Activated CD8-positive, alpha-beta T cell treated with anti-CD3 and anti-CD28 coated beads for 36 hours (primary cell): Measurements from ENCODE around the gene LRRC4C. TPM values are rescaled to one million over a fixed set of nuclear protein-coding genes. Genes with fewer than 3 reads are reported as not detected.

Experiments used
- ATAC-seq: fragments of 200-7000 bp; cut with Tn5 transposase; one replicate; pipeline ENCODE4 v1.10.0; 2021; ENCODE audit warnings: mild to moderate bottlenecking, moderate library complexity
- CTCF ChIA-PET: fragments of 350-600 bp; sonication (Branson Sonifier 250); formaldehyde crosslinking; loops from one replicate; lab custom pipeline; 2021; ENCODE audit warnings: antibody characterized with exemption; lab: Charles Lee
- POLR2A ChIA-PET: fragments of 350-600 bp; sonication (Branson Sonifier 250); formaldehyde crosslinking; loops from one replicate; lab custom pipeline; 2021; ENCODE audit warnings: antibody characterized with exemption; lab: Charles Lee
- DNase-seq: peaks from one replicate; pipeline ENCODE4 v3.0.0-alpha.2; 2020
- H3K27ac Mint-ChIP-seq: one replicate; pipeline ENCODE4 v1.8.0; 2021; ENCODE audit warnings: mild to moderate bottlenecking, mixed read lengths
- H3K27me3 Mint-ChIP-seq: one replicate; pipeline ENCODE4 v1.8.0; 2021; ENCODE audit warnings: mixed read lengths
- H3K36me3 Mint-ChIP-seq: one replicate; pipeline ENCODE4 v1.8.0; 2021; ENCODE audit warnings: low read depth, mixed read lengths
- H3K4me1 Mint-ChIP-seq: one replicate; pipeline ENCODE4 v1.8.0; 2021; ENCODE audit warnings: low read depth, mixed read lengths
- H3K4me3 Mint-ChIP-seq: one replicate; pipeline ENCODE4 v1.8.0; 2021; ENCODE audit warnings: mild to moderate bottlenecking, moderate library complexity, mixed read lengths
- H3K9me3 Mint-ChIP-seq: one replicate; pipeline ENCODE4 v1.8.0; 2021; ENCODE audit warnings: mixed read lengths
- intact Hi-C: fragments of 100-400 bp; cut with micrococcal nuclease; formaldehyde crosslinking; loops from one replicate; pipeline ENCODE4 v1.10.0; 2022
- total RNA-seq, 2 experiments: library from RNA; stranded (reverse); gene quantifications; one replicate each; pipeline ENCODE4 v1.2.3, GENCODE V29; 2021
- TF ChIP-seq, protein P1 (sequence below): fragments of 200-600 bp; IDR thresholded peaks from one replicate; pipeline ENCODE4 v1.8.0; 2022; ENCODE audit warnings: antibody characterized with exemption, mild to moderate bottlenecking

LRRC4C gene
- total RNA-seq, 2 experiments from 2014 or later: not detected

DNA sequence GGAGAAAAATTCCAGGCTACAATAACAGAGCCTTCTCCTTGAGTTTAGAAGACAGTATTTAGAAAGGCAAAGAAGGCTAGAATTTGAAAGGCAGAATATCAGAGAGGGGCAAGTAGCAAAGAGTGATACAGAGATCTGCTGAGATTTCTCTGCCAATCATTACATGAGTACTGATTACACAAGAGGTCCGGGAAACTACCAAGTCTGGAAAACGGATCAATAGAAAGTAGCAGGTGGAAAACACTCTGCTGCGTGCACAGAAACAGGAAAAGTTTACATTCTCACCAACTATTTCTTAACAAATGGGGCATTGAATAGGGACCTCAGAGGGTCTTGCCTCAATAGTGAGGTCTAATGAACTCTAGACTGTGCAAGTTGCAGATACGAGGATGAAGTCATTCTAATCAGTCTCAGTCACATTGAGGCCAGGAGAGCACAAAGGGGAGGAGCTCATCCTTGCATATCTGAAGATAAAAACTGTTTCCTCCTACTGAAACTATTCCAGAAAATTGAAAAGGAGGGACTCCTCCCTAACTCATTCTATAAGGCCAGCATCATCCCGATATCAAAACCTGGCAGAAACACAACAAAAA lies 1099.2 kb downstream of the LRRC4C start:
- TF ChIP-seq, protein P1, sequence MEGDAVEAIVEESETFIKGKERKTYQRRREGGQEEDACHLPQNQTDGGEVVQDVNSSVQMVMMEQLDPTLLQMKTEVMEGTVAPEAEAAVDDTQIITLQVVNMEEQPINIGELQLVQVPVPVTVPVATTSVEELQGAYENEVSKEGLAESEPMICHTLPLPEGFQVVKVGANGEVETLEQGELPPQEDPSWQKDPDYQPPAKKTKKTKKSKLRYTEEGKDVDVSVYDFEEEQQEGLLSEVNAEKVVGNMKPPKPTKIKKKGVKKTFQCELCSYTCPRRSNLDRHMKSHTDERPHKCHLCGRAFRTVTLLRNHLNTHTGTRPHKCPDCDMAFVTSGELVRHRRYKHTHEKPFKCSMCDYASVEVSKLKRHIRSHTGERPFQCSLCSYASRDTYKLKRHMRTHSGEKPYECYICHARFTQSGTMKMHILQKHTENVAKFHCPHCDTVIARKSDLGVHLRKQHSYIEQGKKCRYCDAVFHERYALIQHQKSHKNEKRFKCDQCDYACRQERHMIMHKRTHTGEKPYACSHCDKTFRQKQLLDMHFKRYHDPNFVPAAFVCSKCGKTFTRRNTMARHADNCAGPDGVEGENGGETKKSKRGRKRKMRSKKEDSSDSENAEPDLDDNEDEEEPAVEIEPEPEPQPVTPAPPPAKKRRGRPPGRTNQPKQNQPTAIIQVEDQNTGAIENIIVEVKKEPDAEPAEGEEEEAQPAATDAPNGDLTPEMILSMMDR: no peak
- POLR2A ChIA-PET: no interaction called here
- ATAC-seq: no peak
- Mint-ChIP-seq H3K4me1 (no peaks in the 10 kb centered on the region), H3K27me3 (no peaks in the 10 kb centered on the region), H3K9me3 (peaks cover 19% of the 10 kb centered on the region), H3K27ac (no peak overlapping the region), H3K36me3 (no peaks in the 10 kb centered on the region), H3K4me3 (no peak overlapping the region)
- no peak for DNase-seq
- CTCF ChIA-PET: no interaction called here
- intact Hi-C loops: no loop called here

DNA sequence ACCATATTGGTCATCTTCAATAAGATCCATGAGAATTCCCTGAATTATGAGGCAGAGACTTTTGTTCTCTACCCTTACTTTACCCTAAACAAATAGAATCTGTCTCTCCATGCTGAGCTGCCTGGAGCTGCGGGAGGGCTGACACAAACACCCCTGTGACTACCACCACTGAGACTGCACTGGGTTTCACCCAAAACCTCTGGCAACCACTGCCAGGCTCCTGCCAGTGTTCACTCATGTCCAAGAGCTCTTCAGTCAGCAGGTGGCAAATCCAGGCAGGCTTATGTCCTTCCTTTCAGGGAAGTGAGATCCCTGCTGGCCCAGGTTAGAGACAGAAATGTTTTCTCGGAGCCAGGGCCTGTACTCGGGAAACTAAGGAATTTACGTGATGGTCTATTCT lies 1105.3 kb downstream of the LRRC4C start:
- H3K27ac Mint-ChIP-seq: no peak overlapping the region
- DNase-seq (no peak), ATAC-seq (no peak)
- H3K4me1 Mint-ChIP-seq: no peaks in the 10 kb centered on the region
- no peaks in the 10 kb centered on the region for H3K36me3 Mint-ChIP-seq
- peaks cover 10% of the 10 kb centered on the region for H3K9me3 Mint-ChIP-seq
- POLR2A ChIA-PET: no interaction called here
- H3K4me3 Mint-ChIP-seq: no peak overlapping the region
- intact Hi-C loops: no loop called here
- TF ChIP-seq, protein P1: no peak
- no peaks in the 10 kb centered on the region for H3K27me3 Mint-ChIP-seq
- CTCF ChIA-PET: no interaction called here

DNA sequence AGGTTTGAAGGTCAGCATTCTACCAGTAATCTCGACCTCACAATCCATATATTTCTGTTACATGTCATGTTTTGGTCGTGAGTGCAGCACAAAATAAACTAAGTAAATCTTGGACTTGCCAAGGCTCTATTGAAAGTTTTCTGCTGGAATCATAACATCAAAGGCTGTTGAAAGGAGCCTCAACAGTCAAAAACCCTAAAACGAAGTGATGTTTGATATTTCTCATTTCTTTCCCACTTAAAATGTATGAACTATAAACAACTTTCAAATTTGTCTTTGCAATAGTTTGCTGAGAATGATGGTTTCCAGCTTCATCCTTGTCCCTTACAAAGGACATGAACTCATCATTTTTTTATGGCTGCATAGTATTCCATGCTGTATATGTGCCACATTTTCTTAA lies 1118.5 kb downstream of the LRRC4C start:
- POLR2A ChIA-PET: no interaction called here
- DNase-seq (no peak), ATAC-seq (no peak)
- Mint-ChIP-seq H3K9me3 (peaks cover 18% of the 10 kb centered on the region), H3K4me1 (no peaks in the 10 kb centered on the region), H3K36me3 (no peaks in the 10 kb centered on the region), H3K27ac (no peak overlapping the region), H3K4me3 (no peak overlapping the region), H3K27me3 (no peaks in the 10 kb centered on the region)
- TF ChIP-seq, protein P1: no peak
- intact Hi-C loops: no loop called here
- CTCF ChIA-PET: no interaction called here

DNA sequence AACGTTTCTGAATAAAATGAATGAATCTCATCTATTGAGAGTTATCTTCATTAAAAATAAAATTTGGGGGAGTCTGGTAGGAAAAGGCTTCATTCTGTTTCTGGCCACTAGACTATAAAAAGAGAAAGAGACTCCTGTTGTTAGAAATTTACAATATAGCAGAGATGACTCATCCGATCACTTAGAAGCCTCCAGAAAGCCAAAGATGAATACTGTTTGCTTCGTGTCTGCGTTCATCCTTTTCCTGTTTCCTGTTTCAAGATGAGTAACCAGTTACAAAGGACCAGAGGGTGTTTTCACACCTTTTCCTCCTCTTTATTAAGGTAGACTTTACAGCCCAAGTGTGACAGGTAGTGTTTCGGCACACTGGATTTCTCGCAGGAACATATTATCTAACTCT lies 1120.7 kb downstream of the LRRC4C start:
- intact Hi-C loops: no loop called here
- no peak for DNase-seq
- ATAC-seq: no peak
- H3K27me3 Mint-ChIP-seq: no peaks in the 10 kb centered on the region
- H3K9me3 Mint-ChIP-seq: peaks cover 10% of the 10 kb centered on the region
- ChIA-PET CTCF (no interaction called here), POLR2A (no interaction called here)
- TF ChIP-seq, protein P1: no peak
- no peaks in the 10 kb centered on the region for H3K36me3 Mint-ChIP-seq
- no peak overlapping the region for H3K27ac Mint-ChIP-seq
- H3K4me3 Mint-ChIP-seq: no peak overlapping the region
- H3K4me1 Mint-ChIP-seq: no peaks in the 10 kb centered on the region

DNA sequence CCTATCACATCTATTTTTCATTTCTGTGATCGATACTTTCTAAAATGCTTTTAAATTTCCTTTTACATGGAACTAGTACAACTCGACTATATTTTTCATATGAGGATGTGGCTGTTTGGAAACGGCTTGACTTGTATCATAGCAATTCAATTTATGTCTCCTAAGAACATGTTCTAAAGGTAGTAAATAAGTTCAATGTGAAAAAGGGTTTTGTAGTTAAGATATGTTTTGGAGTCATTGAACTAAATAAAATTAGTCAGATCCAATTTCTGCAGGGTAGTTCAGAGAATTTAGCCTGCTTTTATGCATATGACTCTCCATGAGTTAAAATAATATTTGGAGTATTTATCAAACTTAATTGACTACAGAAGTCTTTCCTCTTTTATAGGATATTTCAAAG lies 1121.4 kb downstream of the LRRC4C start:
- no peaks in the 10 kb centered on the region for H3K27me3 Mint-ChIP-seq
- no peak overlapping the region for H3K4me3 Mint-ChIP-seq
- DNase-seq (no peak), ATAC-seq (no peak)
- no peaks in the 10 kb centered on the region for H3K36me3 Mint-ChIP-seq
- peaks cover 10% of the 10 kb centered on the region for H3K9me3 Mint-ChIP-seq
- no peaks in the 10 kb centered on the region for H3K4me1 Mint-ChIP-seq
- no peak overlapping the region for H3K27ac Mint-ChIP-seq
- ChIA-PET CTCF (no interaction called here), POLR2A (no interaction called here)
- intact Hi-C loops: no loop called here
- TF ChIP-seq, protein P1: no peak
